ENCODE measurements around the gene KCNIP4.

KCNIP4 gene

DNA sequence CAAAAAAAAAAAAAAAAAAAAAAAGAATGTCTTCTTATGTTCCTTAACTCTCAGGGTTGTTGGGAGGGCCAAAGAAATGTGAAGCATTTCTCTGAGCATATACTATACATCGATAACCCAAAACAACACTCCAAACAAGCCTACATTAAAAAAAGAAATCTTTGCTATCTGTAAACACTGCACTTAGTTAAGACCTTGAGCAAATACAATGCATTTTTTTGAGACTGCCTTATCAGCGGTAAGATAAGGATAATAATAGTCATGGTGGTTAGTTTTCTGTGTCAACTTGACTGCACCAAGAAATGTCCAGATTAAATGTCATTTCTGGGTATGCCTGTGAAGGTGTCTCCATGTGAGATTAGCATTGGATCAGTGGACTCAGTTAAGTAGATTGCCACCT, 706.4 kb downstream of the KCNIP4 start:
- ChIA-PET CTCF (no interaction called here), POLR2A (no interaction called here)
- DNase-seq (ENCODE audit: extremely low spot score): no peak
- TF ChIP-seq HDGF (IDR thresholded peaks at IDR 0.05; ENCODE audit: borderline replicate concordance) (no peak), NFRKB (IDR thresholded peaks at IDR 0.05) (no peak), SP1 (IDR thresholded peaks at IDR 0.05) (no peak), ZNF384 (IDR thresholded peaks at IDR 0.05) (no peak), BHLHE40 (IDR thresholded peaks at IDR 0.05; ENCODE audit: borderline replicate concordance) (no peak)
- TF ChIP-seq, protein P1, sequence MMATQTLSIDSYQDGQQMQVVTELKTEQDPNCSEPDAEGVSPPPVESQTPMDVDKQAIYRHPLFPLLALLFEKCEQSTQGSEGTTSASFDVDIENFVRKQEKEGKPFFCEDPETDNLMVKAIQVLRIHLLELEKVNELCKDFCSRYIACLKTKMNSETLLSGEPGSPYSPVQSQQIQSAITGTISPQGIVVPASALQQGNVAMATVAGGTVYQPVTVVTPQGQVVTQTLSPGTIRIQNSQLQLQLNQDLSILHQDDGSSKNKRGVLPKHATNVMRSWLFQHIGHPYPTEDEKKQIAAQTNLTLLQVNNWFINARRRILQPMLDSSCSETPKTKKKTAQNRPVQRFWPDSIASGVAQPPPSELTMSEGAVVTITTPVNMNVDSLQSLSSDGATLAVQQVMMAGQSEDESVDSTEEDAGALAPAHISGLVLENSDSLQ (IDR thresholded peaks at IDR 0.05): no peak

DNA sequence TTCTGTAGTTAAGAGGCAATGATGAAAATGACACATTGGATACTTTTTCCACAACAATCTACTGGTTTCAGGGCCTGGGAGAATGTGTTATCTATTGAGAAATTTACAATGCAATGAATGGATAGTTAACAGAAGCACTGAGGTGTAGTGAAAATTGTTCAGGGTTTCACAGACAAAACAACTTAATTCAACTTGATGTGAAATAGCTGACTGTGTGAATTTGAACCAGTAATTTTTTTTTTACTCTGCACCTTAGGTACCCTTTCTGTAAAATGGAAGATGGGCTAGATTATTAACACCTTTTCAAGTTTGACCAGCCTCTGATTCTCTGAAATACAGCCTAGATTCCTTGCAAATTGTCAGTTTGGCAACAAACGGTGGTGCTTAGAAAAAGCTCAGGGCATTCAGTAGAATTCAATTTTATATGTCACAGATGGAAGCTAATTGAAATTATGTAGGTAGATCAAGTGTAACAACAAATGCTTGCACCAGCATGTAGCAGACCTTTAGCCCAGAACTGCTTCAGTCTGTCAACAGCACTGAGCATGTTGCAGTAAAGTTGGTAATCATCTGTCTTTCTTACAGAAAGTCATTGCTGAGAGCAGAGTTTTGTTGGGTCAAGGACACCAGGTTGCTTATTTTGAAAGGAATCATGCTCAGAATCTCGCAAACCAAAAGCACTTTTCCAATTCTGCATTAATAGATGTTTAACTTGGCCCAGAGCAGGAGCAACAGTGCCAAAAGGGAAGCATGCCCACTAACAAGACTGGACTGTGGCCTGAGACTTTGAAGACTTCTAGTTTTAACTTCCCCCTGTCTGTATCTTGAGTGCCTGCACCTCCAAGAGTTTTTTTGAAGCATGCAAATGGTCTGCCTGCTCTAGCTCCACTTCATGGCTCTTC, 721.7 kb downstream of the KCNIP4 start:
- ChIA-PET POLR2A (no interaction called here), CTCF (no interaction called here)
- DNase-seq (ENCODE audit: extremely low spot score): no peak
- TF ChIP-seq CTBP1 (IDR thresholded peaks at IDR 0.05; ENCODE audit: borderline replicate concordance): no peak
- no peak for TF ChIP-seq FOXK2 (IDR thresholded peaks at IDR 0.05)
- TF ChIP-seq FOXM1 (IDR thresholded peaks at IDR 0.05; ENCODE audit: borderline replicate concordance): no peak
- TF ChIP-seq ZNF384 (IDR thresholded peaks at IDR 0.05): no peak
- TF ChIP-seq SP1 (IDR thresholded peaks at IDR 0.05): no peak
- no peak for TF ChIP-seq BHLHE40 (IDR thresholded peaks at IDR 0.05; ENCODE audit: borderline replicate concordance)
- TF ChIP-seq NFRKB (IDR thresholded peaks at IDR 0.05): no peak
- TF ChIP-seq FOXA1 (IDR thresholded peaks at IDR 0.05): no peak
- no peak for TF ChIP-seq SUZ12 (IDR thresholded peaks at IDR 0.05)
- TF ChIP-seq ELF4 (IDR thresholded peaks at IDR 0.05): no peak
- TF ChIP-seq LEF1 (IDR thresholded peaks at IDR 0.05; ENCODE audit: borderline replicate concordance): no peak
- TF ChIP-seq TARDBP (IDR thresholded peaks at IDR 0.05): no peak
- no peak for TF ChIP-seq L3MBTL2 (conservative IDR thresholded peaks at IDR 0.05)

DNA sequence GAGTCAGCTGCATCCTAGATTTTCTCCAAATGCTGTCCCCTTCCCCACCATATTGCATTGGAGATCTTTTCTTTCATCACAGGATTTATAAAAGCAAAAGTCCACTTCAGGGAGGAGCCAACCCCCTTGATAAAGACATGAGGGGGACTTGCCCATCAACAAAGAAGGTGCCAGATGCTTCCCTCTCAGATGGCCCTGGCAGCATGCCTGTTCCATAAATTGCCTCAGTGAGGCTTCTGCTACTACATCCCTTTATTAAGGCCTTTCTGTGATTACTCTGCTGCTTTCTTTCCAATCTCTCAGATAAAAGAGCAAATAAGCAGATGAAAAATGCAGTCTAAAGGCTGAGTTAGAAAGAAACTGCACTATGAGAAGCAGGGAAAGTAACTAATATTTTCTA, 736.7 kb downstream of the KCNIP4 start:
- TF ChIP-seq ARNT (IDR thresholded peaks at IDR 0.05) (no peak), FOXA1 (IDR thresholded peaks at IDR 0.05) (no peak), TARDBP (IDR thresholded peaks at IDR 0.05) (no peak), FOXM1 (IDR thresholded peaks at IDR 0.05; ENCODE audit: borderline replicate concordance) (no peak), L3MBTL2 (conservative IDR thresholded peaks at IDR 0.05) (no peak), CTBP1 (IDR thresholded peaks at IDR 0.05; ENCODE audit: borderline replicate concordance) (no peak), ELF4 (IDR thresholded peaks at IDR 0.05) (no peak), ZNF384 (IDR thresholded peaks at IDR 0.05) (no peak), FOXK2 (IDR thresholded peaks at IDR 0.05) (no peak), SUZ12 (IDR thresholded peaks at IDR 0.05) (no peak)
- TF ChIP-seq, protein P1 (IDR thresholded peaks at IDR 0.05): no peak
- ChIA-PET CTCF (no interaction called here), POLR2A (no interaction called here)
- no peak for DNase-seq (ENCODE audit: extremely low spot score)

DNA sequence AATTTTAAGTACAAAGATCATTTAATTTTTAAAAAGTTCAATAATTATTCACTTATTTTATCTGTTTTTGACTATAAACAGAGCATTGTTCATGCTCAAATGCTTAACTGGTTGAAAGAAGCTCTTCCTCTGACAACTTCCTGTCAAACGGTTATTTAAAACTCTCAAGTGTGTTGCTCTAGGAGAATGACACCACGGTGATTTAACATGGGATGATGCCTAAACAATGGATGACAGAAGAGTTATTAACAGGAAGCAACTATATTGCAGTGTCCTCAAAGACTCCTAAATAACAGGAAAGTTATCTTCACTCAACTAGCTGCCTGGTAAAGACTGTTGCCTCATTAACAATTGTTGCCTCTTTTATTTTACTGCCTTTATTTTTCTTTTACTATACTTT, 738.7 kb downstream of the KCNIP4 start:
- DNase-seq (ENCODE audit: extremely low spot score): no peak
- TF ChIP-seq FOXK2 (IDR thresholded peaks at IDR 0.05): no peak
- TF ChIP-seq FOXM1 (IDR thresholded peaks at IDR 0.05; ENCODE audit: borderline replicate concordance): no peak
- TF ChIP-seq TARDBP (IDR thresholded peaks at IDR 0.05): no peak
- TF ChIP-seq ARNT (IDR thresholded peaks at IDR 0.05): no peak
- TF ChIP-seq, protein P1 (IDR thresholded peaks at IDR 0.05): no peak
- POLR2A ChIA-PET: no interaction called here
- CTCF ChIA-PET: no interaction called here

DNA sequence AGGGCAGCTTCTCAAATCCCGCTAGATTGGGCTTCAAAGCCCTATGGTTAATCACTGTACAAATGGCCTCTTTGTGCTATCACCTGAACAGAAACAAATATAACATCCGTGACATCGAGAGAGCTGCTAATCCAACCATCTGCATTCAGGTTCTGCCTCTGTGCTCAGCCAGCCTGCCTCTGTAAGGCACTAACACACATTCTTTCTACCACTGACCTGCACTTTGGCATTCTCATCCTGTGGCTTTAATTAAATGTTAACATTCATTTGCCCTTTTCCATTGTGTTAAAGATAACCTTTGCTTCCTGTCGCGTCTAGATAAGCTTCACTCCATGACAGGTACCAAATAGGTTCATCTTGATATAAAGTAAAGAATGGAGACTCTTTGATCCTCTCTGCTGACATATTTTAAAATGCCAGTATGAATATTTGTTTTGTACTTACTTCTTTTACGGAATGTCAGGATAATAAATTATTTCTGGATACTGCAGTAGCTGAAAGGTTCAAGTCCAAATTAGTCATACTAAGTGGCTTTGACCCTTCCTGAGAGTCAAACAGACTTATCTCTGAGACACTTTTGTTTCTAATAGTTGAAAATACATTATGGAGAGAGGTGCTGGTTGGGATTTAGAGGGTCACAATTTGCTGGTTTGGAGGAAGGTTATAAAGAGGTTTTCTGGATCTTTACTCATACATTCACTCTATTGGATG, 742.6 kb downstream of the KCNIP4 start:
- CTCF ChIA-PET: no interaction called here
- POLR2A ChIA-PET: no interaction called here
- no peak for DNase-seq (ENCODE audit: extremely low spot score)
- TF ChIP-seq CTBP1 (IDR thresholded peaks at IDR 0.05; ENCODE audit: borderline replicate concordance) (no peak), LEF1 (IDR thresholded peaks at IDR 0.05; ENCODE audit: borderline replicate concordance) (no peak), ZNF384 (IDR thresholded peaks at IDR 0.05) (no peak), HDGF (IDR thresholded peaks at IDR 0.05; ENCODE audit: borderline replicate concordance) (no peak)

DNA sequence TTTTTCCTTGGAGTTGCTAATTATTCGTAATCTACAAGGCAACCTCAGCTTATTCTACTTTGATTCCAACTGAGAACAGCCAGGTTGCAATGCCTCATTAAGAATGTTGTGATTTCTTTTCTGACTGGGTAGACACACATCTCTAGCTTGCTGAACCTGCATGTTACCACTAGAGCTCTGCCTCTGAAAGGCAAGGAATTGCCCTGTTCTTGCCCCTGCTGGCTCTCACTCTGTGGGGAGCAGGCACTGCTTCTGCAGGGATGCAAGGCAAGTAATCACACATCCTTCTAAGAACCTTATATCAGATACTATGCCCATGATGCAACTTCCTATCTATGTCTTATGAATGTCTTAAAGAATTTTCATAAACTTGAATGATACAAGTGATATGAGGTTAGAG, 745.2 kb downstream of the KCNIP4 start:
- no peak for DNase-seq (ENCODE audit: extremely low spot score)
- ChIA-PET CTCF (no interaction called here), POLR2A (no interaction called here)
- TF ChIP-seq NFRKB (IDR thresholded peaks at IDR 0.05) (no peak), FOXA1 (IDR thresholded peaks at IDR 0.05) (no peak), BHLHE40 (IDR thresholded peaks at IDR 0.05; ENCODE audit: borderline replicate concordance) (no peak), CTBP1 (IDR thresholded peaks at IDR 0.05; ENCODE audit: borderline replicate concordance) (no peak), TARDBP (IDR thresholded peaks at IDR 0.05) (no peak), ARNT (IDR thresholded peaks at IDR 0.05) (no peak), ELF4 (IDR thresholded peaks at IDR 0.05) (no peak), FOXM1 (IDR thresholded peaks at IDR 0.05; ENCODE audit: borderline replicate concordance) (no peak), ZNF384 (IDR thresholded peaks at IDR 0.05) (no peak), L3MBTL2 (conservative IDR thresholded peaks at IDR 0.05) (no peak), SUZ12 (IDR thresholded peaks at IDR 0.05) (no peak), SP1 (IDR thresholded peaks at IDR 0.05) (no peak), FOXK2 (IDR thresholded peaks at IDR 0.05) (no peak), LEF1 (IDR thresholded peaks at IDR 0.05; ENCODE audit: borderline replicate concordance) (no peak), HDGF (IDR thresholded peaks at IDR 0.05; ENCODE audit: borderline replicate concordance) (no peak)
- TF ChIP-seq, protein P1 (IDR thresholded peaks at IDR 0.05): no peak

All from HEK293T (cell line).